Neuron (in vitro differentiated cells): ENCODE results near the gene KCNAB1.

Experiments used
- H2AFZ ChIP-seq: one replicate; pipeline ENCODE4 v1.6.1; 2013; ENCODE audit warnings: low read depth, mild to moderate bottlenecking, inconsistent platforms, low read length, moderate library complexity
- H3K27me3 ChIP-seq: one replicate; pipeline ENCODE4 v1.6.1; 2013; ENCODE audit warnings: low read length; ENCODE audit not compliant: insufficient read depth
- H3K36me3 ChIP-seq: one replicate; pipeline ENCODE4 v1.6.1; 2013; ENCODE audit warnings: low read length; ENCODE audit not compliant: insufficient read depth
- H3K4me1 ChIP-seq: one replicate; pipeline ENCODE4 v1.6.1; 2013; ENCODE audit warnings: low read length; ENCODE audit not compliant: insufficient read depth
- H3K4me3 ChIP-seq: 2 replicates; pipeline ENCODE4 v1.5.1; 2013; ENCODE audit warnings: mild to moderate bottlenecking, low read length, moderate library complexity
- H3K9me3 ChIP-seq: one replicate; pipeline ENCODE4 v1.6.1; 2013; ENCODE audit warnings: low read length

KCNAB1 gene

GRCh38 chr3:156311930-156312329 is 191.6 kb downstream of the KCNAB1 start:
- Histone ChIP-seq H3K4me3 (no peak overlapping the region), H3K27me3 (no peaks in the 10 kb centered on the region), H2AFZ (no peak overlapping the region), H3K9me3 (no peaks in the 10 kb centered on the region), H3K4me1 (no peaks in the 10 kb centered on the region), H3K36me3 (no peaks in the 10 kb centered on the region)

- Histone ChIP-seq H3K36me3 (no peaks in the 10 kb centered on the region), H3K4me3 (no peak overlapping the region), H3K9me3 (no peaks in the 10 kb centered on the region), H3K27me3 (no peaks in the 10 kb centered on the region), H2AFZ (no peak overlapping the region), H3K4me1 (no peaks in the 10 kb centered on the region)
These were observed 195.7 kb downstream of the KCNAB1 start for GRCh38 chr3:156316076-156316475.

GRCh38 chr3:156317462-156318074 is 197.2 kb downstream of the KCNAB1 start:
- H3K27me3 ChIP-seq, result no peaks in the 10 kb centered on the region
- no peak overlapping the region for H3K4me3 ChIP-seq
- no peak overlapping the region for H2AFZ ChIP-seq
- H3K4me1 ChIP-seq, result peaks cover 2% of the 10 kb centered on the region
- no peaks in the 10 kb centered on the region for H3K36me3 ChIP-seq
- H3K9me3 ChIP-seq, result no peaks in the 10 kb centered on the region

- H3K36me3 ChIP-seq, result no peaks in the 10 kb centered on the region
- H3K27me3 ChIP-seq, result no peaks in the 10 kb centered on the region
- no peaks in the 10 kb centered on the region for H3K9me3 ChIP-seq
- H3K4me3 ChIP-seq, result no peak overlapping the region
- peaks cover 2% of the 10 kb centered on the region for H3K4me1 ChIP-seq
- no peak overlapping the region for H2AFZ ChIP-seq
These were observed 201.6 kb downstream of the KCNAB1 start for GRCh38 chr3:156321945-156322344.

- Histone ChIP-seq H2AFZ (no peak overlapping the region), H3K4me1 (peaks cover 2% of the 10 kb centered on the region), H3K27me3 (no peaks in the 10 kb centered on the region), H3K9me3 (no peaks in the 10 kb centered on the region), H3K36me3 (no peaks in the 10 kb centered on the region), H3K4me3 (no peak overlapping the region)
These were observed 203.1 kb downstream of the KCNAB1 start for GRCh38 chr3:156323466-156323865.

GRCh38 chr3:156330415-156330814 is 210.0 kb downstream of the KCNAB1 start:
- Histone ChIP-seq H3K27me3 (no peaks in the 10 kb centered on the region), H3K4me3 (no peak overlapping the region), H3K9me3 (no peaks in the 10 kb centered on the region), H3K4me1 (no peaks in the 10 kb centered on the region), H3K36me3 (no peaks in the 10 kb centered on the region), H2AFZ (no peak overlapping the region)

GRCh38 chr3:156332304-156332703 is 211.9 kb downstream of the KCNAB1 start:
- Histone ChIP-seq H3K36me3 (no peaks in the 10 kb centered on the region), H3K4me1 (no peaks in the 10 kb centered on the region), H3K9me3 (no peaks in the 10 kb centered on the region), H2AFZ (no peak overlapping the region), H3K27me3 (no peaks in the 10 kb centered on the region), H3K4me3 (no peak overlapping the region)

- H3K9me3 ChIP-seq, result no peaks in the 10 kb centered on the region
- H3K36me3 ChIP-seq, result no peaks in the 10 kb centered on the region
- no peak overlapping the region for H2AFZ ChIP-seq
- no peak overlapping the region for H3K4me3 ChIP-seq
- H3K4me1 ChIP-seq, result no peaks in the 10 kb centered on the region
- H3K27me3 ChIP-seq, result no peaks in the 10 kb centered on the region
These were observed 214.6 kb downstream of the KCNAB1 start for GRCh38 chr3:156334841-156335545.

- H3K36me3 ChIP-seq, result no peaks in the 10 kb centered on the region
- no peak overlapping the region for H2AFZ ChIP-seq
- H3K27me3 ChIP-seq, result no peaks in the 10 kb centered on the region
- no peaks in the 10 kb centered on the region for H3K9me3 ChIP-seq
- no peak overlapping the region for H3K4me3 ChIP-seq
- H3K4me1 ChIP-seq, result no peaks in the 10 kb centered on the region
These were observed 219.1 kb downstream of the KCNAB1 start for GRCh38 chr3:156339491-156339890.

- Histone ChIP-seq H3K9me3 (no peaks in the 10 kb centered on the region), H3K4me1 (no peaks in the 10 kb centered on the region), H3K36me3 (no peaks in the 10 kb centered on the region), H3K27me3 (no peaks in the 10 kb centered on the region), H2AFZ (no peak overlapping the region), H3K4me3 (no peak overlapping the region)
These were observed 221.0 kb downstream of the KCNAB1 start for GRCh38 chr3:156341332-156341731.

- H3K4me3 ChIP-seq, result no peak overlapping the region
- H2AFZ ChIP-seq, result no peak overlapping the region
- H3K36me3 ChIP-seq, result no peaks in the 10 kb centered on the region
- H3K27me3 ChIP-seq, result no peaks in the 10 kb centered on the region
- H3K9me3 ChIP-seq, result no peaks in the 10 kb centered on the region
- H3K4me1 ChIP-seq, result no peaks in the 10 kb centered on the region
These were observed 221.5 kb downstream of the KCNAB1 start for GRCh38 chr3:156341831-156342416.

GRCh38 chr3:156344215-156344614 is 223.8 kb downstream of the KCNAB1 start:
- Histone ChIP-seq H3K36me3 (no peaks in the 10 kb centered on the region), H3K4me3 (no peak overlapping the region), H3K27me3 (no peaks in the 10 kb centered on the region), H2AFZ (no peak overlapping the region), H3K9me3 (no peaks in the 10 kb centered on the region), H3K4me1 (no peaks in the 10 kb centered on the region)

GRCh38 chr3:156349111-156349510 is 228.7 kb downstream of the KCNAB1 start:
- Histone ChIP-seq H3K4me3 (no peak overlapping the region), H3K36me3 (no peaks in the 10 kb centered on the region), H3K27me3 (no peaks in the 10 kb centered on the region), H3K9me3 (no peaks in the 10 kb centered on the region), H2AFZ (no peak overlapping the region), H3K4me1 (no peaks in the 10 kb centered on the region)
